NCI-H82 treated with DMSO at 0.1 percent for 48 hours (cell line): ENCODE measurements around the gene SIAH3.

Experiments
- DNase-seq: peaks from one replicate; lab custom pipeline; 2025; ENCODE audit not compliant: unreplicated experiment; lab: John Stamatoyannopoulos, UW

Gene SIAH3

DNA sequence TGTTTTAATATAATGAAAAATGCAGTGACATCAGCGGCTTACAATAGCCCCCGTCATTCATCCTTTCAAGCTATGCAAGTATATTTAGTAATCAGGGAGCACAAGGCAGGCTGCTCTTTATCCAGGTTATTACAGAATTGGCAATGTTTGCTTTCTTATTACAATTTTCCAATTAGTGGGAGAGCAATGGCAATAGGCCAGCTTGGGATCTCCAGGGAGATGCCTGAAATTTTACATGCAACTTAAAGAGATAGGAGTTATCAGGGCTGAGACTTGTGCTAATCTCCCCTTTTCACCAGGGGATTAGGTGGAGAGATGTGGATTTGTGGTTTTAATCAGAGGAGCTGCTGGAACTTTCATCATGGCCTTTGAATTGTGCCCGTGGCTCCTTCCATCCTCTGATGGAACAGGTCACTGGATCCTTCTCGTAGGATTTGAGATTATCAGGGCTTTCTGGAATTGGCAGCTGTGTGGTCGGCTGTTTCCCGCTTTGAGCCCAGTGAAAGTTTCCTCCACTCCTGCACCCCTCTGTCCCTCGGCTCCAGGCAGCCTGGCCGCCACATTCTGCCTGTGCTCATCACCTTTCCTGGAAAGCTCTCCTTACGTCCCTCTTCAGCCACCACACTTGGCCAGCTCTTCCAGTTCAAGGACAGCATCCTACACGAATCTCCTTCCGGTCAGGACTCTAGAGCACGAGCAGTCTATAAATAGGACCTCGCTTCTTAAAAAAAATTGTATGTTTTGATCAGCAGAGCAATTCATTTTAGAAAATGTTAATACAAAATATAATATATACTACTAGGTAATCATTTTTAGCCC is 102.4 kb downstream of the SIAH3 start:
- DNase-seq = peak; percentile 97

DNA sequence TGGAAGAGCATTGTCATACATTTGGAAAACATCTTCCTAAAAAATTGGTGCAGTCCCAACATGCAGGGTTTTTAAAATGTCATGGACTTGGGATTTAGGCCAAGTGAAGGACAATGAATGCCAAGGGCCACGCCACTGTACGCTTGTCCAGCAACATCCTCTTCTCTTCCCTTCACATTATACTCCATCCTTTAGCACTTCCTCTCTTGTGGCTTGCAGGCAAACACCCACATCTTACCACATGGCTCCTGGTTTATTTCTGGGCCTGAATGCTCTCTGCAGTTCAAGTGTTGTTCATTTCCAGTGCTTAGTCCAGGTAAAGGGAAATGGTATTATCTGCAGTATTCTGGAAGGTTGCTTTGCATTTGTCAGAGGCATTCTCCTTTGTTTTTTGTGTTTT is 104.5 kb downstream of the SIAH3 start:
- DNase-seq = no peak

DNA sequence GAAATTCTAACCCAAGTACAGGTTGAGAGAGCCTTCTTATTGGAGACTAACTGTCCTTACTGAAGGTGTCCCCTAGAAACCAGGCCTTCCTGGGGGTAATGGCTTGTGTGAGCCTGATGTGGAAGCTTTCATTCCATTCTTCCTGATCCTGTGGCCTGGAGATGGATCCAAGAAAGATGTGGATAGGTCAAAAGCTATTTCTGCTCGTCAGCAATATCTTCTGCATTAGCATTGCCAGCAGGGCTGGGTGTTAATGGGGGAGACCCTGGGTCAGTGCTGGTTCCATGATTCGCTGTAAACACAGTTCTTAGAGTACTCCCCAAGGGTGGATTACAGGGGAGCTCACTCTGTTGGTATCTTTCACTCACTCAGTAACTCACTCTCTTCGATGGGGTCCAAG is 106.6 kb downstream of the SIAH3 start:
- DNase-seq = no peak

DNA sequence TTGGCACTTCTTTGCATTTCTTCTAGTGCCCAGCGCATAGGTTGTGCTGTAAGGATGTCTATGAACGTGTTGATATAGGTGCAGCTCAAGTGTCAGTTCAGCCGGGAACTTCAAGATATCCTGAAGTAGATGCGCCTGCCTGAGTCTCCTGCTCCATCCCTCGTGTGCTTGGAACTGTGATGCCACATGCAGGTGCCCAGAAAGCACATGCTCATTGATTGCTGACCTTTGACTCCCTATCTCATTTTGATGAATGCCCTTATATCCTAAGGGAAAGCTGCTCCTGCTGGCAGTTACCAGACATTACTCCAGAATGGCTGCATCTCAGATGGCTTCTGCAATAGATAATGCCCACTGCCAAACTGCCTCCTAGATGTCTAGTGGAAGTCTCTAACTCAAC is 108.6 kb downstream of the SIAH3 start:
- no peak for DNase-seq

DNA sequence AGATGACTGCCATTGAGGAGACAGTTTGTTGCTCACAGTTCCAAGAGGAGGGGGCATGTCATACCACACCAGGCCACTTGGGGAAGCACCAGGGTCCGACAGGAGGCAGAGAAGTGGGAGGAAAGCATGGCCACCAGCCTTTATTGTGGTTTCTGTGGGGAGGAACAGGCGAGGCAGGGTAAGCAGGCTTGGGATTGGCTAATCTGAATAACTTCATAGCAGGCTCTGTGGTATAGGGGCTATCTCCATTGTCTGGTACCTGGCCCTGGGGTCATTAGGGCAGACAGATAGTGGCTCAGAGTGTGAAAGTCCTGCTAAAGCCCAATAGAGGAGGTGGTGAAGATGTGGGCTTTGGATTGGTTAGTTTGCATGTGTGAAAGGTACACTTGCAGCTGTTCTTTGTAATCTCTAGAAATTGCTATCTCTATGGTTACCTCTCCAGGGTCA is 114.0 kb downstream of the SIAH3 start:
- no peak for DNase-seq

DNA sequence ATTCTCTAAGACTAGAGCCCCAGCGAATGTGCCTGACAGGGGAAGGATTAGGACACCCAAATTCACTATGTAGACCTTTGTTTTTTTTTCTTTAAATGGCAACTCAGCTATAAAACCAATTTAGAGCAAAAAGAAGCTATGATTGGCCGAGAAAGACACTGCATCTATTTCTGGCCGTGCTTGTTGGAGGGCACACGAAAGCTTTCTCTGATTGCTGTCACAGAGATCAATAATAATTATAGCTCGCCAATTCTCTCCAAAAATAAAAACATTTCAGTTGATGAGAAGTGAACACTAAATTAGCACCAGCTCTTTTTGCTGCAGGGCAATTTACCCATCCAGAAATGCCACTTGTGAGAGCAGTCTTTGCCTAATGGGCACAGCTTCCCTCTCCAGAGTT is 118.2 kb downstream of the SIAH3 start:
- no peak for DNase-seq

DNA sequence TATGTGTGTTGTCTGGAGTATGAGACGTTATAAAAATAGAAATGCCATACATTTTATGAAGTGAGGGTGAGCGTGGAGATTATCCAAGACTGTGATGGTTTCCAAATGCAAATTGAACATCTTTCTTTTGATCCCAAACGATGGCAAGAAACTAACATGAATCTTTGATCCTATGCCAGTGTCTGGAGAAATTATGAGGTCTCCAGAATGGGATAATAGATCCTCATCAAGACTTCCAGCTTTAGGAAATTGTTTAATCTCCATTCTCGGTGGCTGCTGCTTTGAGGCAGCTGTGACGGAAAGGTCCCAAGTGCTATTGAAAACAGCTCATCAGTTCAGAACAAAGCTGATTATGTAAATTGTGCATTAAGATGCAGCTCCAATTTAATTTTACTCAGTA is 118.6 kb downstream of the SIAH3 start:
- peak; percentile 88 for DNase-seq

DNA sequence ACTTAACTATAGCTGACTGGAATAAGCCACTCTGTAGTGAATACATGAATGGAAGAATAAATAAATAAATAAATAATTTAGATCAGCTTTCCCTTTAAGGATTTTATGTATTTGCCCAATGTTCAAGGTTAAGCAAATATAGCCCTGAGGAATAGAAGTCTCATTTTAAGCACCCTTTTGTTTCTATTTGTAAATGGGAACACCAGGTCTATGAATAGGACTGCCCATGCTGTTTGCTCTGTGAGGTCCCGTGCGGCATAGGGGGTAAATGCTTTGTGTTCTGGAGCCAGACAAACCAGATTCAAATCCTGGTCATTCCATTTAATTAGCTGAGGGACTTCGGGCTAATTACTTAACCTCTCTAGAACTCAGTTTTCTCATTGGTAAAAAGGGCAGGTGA is 120.1 kb downstream of the SIAH3 start:
- DNase-seq = no peak

DNA sequence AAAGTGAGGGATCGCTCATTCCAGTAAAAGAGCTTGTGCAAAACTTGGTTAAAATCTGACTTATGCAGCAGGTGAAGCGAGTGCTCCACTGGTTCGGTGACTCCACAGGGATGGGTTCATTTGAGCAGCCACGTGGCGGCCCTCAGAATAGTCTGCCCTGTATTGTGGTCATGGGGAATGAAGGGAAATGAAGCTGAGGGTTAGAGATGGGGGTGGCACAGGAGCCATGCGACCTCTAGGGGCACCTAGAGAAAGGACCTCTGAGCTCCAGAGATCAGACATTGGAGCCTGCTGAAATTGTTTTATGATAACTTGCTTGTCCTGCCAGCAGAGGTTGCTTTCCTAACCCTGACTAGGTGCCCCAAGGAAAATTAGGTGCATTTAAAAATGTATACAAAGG is 122.8 kb downstream of the SIAH3 start:
- no peak for DNase-seq
